ENCODE measurements around the gene COL25A1. TPM values are rescaled to one million over a fixed set of nuclear protein-coding genes. Genes with fewer than 3 reads are reported as not detected.

COL25A1 gene
- total RNA-seq, 2 donors from 2014 or later, result 4.0 to 6.2 TPM

- H3K27ac ChIP-seq (ENCODE audit: low read depth, low read length), result no peak overlapping the region
- WGBS, 2 experiments (ENCODE audit: insufficient coverage in 1 of 2, insufficient read length in 1 of 2), result 92 to 100% methylated on average over 2 to 5 of the region's 5 CpGs
- Mint-ChIP-seq H3K9me3 (peaks cover 22% of the 10 kb centered on the region), H3K36me3 (ENCODE audit: low read depth) (peaks cover 4% of the 10 kb centered on the region), H3K4me1 (no peaks in the 10 kb centered on the region), H3K27me3 (ENCODE audit: insufficient read depth) (no peaks in the 10 kb centered on the region), H3K27ac (no peak overlapping the region), H3K4me3 (no peak overlapping the region)
- TF ChIP-seq, protein P1, sequence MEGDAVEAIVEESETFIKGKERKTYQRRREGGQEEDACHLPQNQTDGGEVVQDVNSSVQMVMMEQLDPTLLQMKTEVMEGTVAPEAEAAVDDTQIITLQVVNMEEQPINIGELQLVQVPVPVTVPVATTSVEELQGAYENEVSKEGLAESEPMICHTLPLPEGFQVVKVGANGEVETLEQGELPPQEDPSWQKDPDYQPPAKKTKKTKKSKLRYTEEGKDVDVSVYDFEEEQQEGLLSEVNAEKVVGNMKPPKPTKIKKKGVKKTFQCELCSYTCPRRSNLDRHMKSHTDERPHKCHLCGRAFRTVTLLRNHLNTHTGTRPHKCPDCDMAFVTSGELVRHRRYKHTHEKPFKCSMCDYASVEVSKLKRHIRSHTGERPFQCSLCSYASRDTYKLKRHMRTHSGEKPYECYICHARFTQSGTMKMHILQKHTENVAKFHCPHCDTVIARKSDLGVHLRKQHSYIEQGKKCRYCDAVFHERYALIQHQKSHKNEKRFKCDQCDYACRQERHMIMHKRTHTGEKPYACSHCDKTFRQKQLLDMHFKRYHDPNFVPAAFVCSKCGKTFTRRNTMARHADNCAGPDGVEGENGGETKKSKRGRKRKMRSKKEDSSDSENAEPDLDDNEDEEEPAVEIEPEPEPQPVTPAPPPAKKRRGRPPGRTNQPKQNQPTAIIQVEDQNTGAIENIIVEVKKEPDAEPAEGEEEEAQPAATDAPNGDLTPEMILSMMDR (conservative IDR thresholded peaks at IDR 0.05), result no peak
- H3K9me3 ChIP-seq (ENCODE audit: control insufficient read depth, low read length), result peaks cover 9% of the 10 kb centered on the region
- no peaks in the 10 kb centered on the region for H3K4me1 ChIP-seq (ENCODE audit: control insufficient read depth, insufficient read depth, low read length)
- no peak overlapping the region for H3K9ac ChIP-seq (ENCODE audit: extremely low read depth, low read length, poor library complexity, severe bottlenecking)
- no peaks in the 10 kb centered on the region for H3K27me3 ChIP-seq (ENCODE audit: control insufficient read depth, insufficient read depth, low read length, poor library complexity, severe bottlenecking)
- DNase-seq, result no peak
- H3K36me3 ChIP-seq (ENCODE audit: control insufficient read depth, insufficient read depth, low read length), result no peaks in the 10 kb centered on the region
- H3K4me3 ChIP-seq (ENCODE audit: low read length), result no peak overlapping the region
These were observed 286.3 kb downstream of the COL25A1 start for GRCh38 chr4:109016200-109016599.

GRCh38 chr4:109015413-109015810 lies 287.0 kb downstream of the COL25A1 start:
- no peaks in the 10 kb centered on the region for H3K36me3 ChIP-seq (ENCODE audit: control insufficient read depth, insufficient read depth, low read length)

DNA sequence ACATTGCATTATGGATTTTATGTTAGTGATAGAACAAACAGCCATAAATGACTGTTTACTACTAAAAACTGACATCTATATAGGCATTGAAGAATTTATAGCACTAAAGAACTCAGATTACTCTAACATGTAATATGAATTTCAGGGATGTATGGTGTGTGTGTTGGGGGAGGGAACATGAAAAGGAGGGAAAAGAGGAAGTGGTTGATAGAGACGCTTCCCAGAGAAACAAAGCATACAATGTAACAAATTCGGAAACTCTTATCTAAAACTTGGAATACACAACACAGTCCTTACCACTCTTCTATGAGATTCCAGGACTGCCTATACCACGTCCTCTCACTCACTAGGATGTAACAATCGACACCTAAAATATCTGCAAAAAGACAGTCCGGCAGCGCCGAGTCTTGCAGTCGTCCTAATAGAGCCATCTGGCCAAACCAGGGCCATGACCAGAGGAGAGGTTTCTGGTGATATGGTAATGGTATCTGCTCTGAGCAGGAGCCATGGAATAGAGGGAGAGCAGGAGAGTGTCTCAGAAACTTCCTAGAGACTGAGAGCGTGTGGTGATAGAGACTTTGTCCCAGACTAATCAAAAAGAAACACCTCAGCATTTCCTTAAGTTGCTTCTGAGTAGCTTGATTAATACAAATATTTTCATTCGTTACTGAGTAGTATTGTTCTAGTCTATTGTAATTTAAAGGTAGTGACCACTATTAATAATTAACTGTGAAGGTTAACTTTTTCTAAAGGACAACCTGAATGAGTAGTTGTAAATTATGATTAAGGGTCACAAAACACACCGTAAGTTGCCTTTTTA lies 287.7 kb downstream of the COL25A1 start:
- no peaks in the 10 kb centered on the region for H3K4me1 ChIP-seq (ENCODE audit: control insufficient read depth, insufficient read depth, low read length)
- H3K9ac ChIP-seq (ENCODE audit: extremely low read depth, low read length, poor library complexity, severe bottlenecking), result no peak overlapping the region
- no peaks in the 10 kb centered on the region for H3K27me3 Mint-ChIP-seq (ENCODE audit: insufficient read depth)
- 92 to 97% methylated on average over 8 to 10 of the region's 11 CpGs for WGBS, 2 experiments (ENCODE audit: insufficient coverage in 1 of 2, insufficient read length in 1 of 2)
- TF ChIP-seq, protein P1 (conservative IDR thresholded peaks at IDR 0.05), result no peak
- H3K36me3 ChIP-seq (ENCODE audit: control insufficient read depth, insufficient read depth, low read length), result no peaks in the 10 kb centered on the region
- H3K27ac Mint-ChIP-seq, result no peak overlapping the region
- H3K36me3 Mint-ChIP-seq (ENCODE audit: low read depth), result no peaks in the 10 kb centered on the region
- peaks cover 15% of the 10 kb centered on the region for H3K9me3 Mint-ChIP-seq
- no peaks in the 10 kb centered on the region for H3K4me1 Mint-ChIP-seq
- H3K9me3 ChIP-seq (ENCODE audit: control insufficient read depth, low read length), result peaks cover 4% of the 10 kb centered on the region
- no peak for DNase-seq
- H3K27me3 ChIP-seq (ENCODE audit: control insufficient read depth, insufficient read depth, low read length, poor library complexity, severe bottlenecking), result no peaks in the 10 kb centered on the region
- no peak overlapping the region for H3K4me3 ChIP-seq (ENCODE audit: low read length)
- H3K27ac ChIP-seq (ENCODE audit: low read depth, low read length), result no peak overlapping the region
- H3K4me3 Mint-ChIP-seq, result no peak overlapping the region

More at GRCh38 chr4:109015413-109015810, 287.0 kb downstream of the COL25A1 start:
- Histone ChIP-seq H3K9me3 (ENCODE audit: control insufficient read depth, low read length) (peaks cover 4% of the 10 kb centered on the region), H3K9ac (ENCODE audit: extremely low read depth, low read length, poor library complexity, severe bottlenecking) (no peak overlapping the region), H3K4me3 (ENCODE audit: low read length) (no peak overlapping the region), H3K4me1 (ENCODE audit: control insufficient read depth, insufficient read depth, low read length) (no peaks in the 10 kb centered on the region), H3K27ac (ENCODE audit: low read depth, low read length) (no peak overlapping the region), H3K27me3 (ENCODE audit: control insufficient read depth, insufficient read depth, low read length, poor library complexity, severe bottlenecking) (no peaks in the 10 kb centered on the region)
- peaks cover 17% of the 10 kb centered on the region for H3K9me3 Mint-ChIP-seq
- no peaks in the 10 kb centered on the region for H3K36me3 Mint-ChIP-seq (ENCODE audit: low read depth)
- H3K27me3 Mint-ChIP-seq (ENCODE audit: insufficient read depth), result no peaks in the 10 kb centered on the region
- H3K4me1 Mint-ChIP-seq, result no peaks in the 10 kb centered on the region
- no peak overlapping the region for H3K4me3 Mint-ChIP-seq
- DNase-seq, result no peak
- H3K27ac Mint-ChIP-seq, result no peak overlapping the region
- TF ChIP-seq, protein P1 (conservative IDR thresholded peaks at IDR 0.05), result no peak
- 91 to 98% methylated on average over 2 of the region's 2 CpGs for WGBS, 2 experiments (ENCODE audit: insufficient coverage in 1 of 2, insufficient read length in 1 of 2)

All from endodermal cell (in vitro differentiated cells).